GM23248 (cell line): ENCODE measurements around the gene WSB2. TPM values are rescaled to one million over a fixed set of nuclear protein-coding genes. Genes with fewer than 3 reads are reported as not detected.
"Not testable (repeated sequence)": the region's sequence is repeated elsewhere in the genome, so short reads cannot be mapped to it uniquely, and the experiment has no call there.

Source experiments
- DNase-seq: peaks from one replicate; pipeline ENCODE4 v3.0.0-alpha.2; 2015
- H2AFZ ChIP-seq: fragments of 200-600 bp; sonication (generic); 2 replicates; pipeline ENCODE4 v1.6.1; 2016; ENCODE audit warnings: antibody characterized with exemption
- H3F3A ChIP-seq: fragments of 200-600 bp; sonication (generic); 2 replicates; pipeline ENCODE4 v1.6.1; 2016; ENCODE audit warnings: mild to moderate bottlenecking, antibody characterized with exemption, mixed run types; ENCODE audit not compliant: insufficient read depth
- H3K27ac ChIP-seq: fragments of 200-600 bp; sonication (generic); 2 replicates; pipeline ENCODE4 v1.5.1; 2016; ENCODE audit warnings: mild to moderate bottlenecking
- H3K27me3 ChIP-seq: fragments of 200-600 bp; sonication (generic); replicated peaks from 2 replicates; pipeline ENCODE4 v1.6.1; 2016; ENCODE audit warnings: mild to moderate bottlenecking; ENCODE audit not compliant: insufficient read depth
- H3K36me3 ChIP-seq: fragments of 200-600 bp; sonication (generic); 2 replicates; pipeline ENCODE4 v1.6.1; 2016; ENCODE audit warnings: low read depth, mild to moderate bottlenecking
- H3K4me1 ChIP-seq: fragments of 200-600 bp; sonication (generic); 2 replicates; pipeline ENCODE4 v1.6.1; 2016; ENCODE audit warnings: mild to moderate bottlenecking; ENCODE audit not compliant: insufficient read depth
- H3K4me2 ChIP-seq: fragments of 200-600 bp; sonication (generic); one replicate; pipeline ENCODE4 v1.6.1; 2016; ENCODE audit warnings: mild to moderate bottlenecking; ENCODE audit not compliant: unreplicated experiment
- H3K4me3 ChIP-seq: fragments of 200-600 bp; sonication (generic); 2 replicates; pipeline ENCODE4 v1.5.1; 2016; ENCODE audit warnings: mild to moderate bottlenecking
- H3K79me2 ChIP-seq: fragments of 200-600 bp; sonication (generic); 2 replicates; pipeline ENCODE4 v1.6.1; 2016; ENCODE audit warnings: mild to moderate bottlenecking; ENCODE audit not compliant: insufficient read depth
- H3K9ac ChIP-seq: fragments of 200-600 bp; sonication (generic); 2 replicates; pipeline ENCODE4 v1.6.1; 2016; ENCODE audit warnings: mild to moderate bottlenecking
- H3K9me2 ChIP-seq: fragments of 200-600 bp; sonication (generic); 2 replicates; pipeline ENCODE4 v1.6.1; 2016; ENCODE audit warnings: mixed run types, mild to moderate bottlenecking, moderate library complexity; ENCODE audit not compliant: insufficient read depth
- H3K9me3 ChIP-seq: fragments of 200-600 bp; sonication (generic); one replicate; pipeline ENCODE4 v1.6.1; 2017; ENCODE audit warnings: low read depth
- H4K20me1 ChIP-seq: fragments of 200-600 bp; sonication (generic); 2 replicates; pipeline ENCODE4 v1.6.0; 2016; ENCODE audit not compliant: insufficient read depth
- EZH2 ChIP-seq: fragments of 200-600 bp; sonication (generic); IDR thresholded peaks from 2 replicates; pipeline ENCODE4 v1.6.1; 2018; ENCODE audit warnings: antibody characterized with exemption, mild to moderate bottlenecking; ENCODE audit not compliant: insufficient read depth, poor library complexity, severe bottlenecking
- EZH2phosphoT487 ChIP-seq: fragments of 200-600 bp; sonication (generic); IDR thresholded peaks from 2 replicates; pipeline ENCODE4 v1.6.1; 2018; ENCODE audit warnings: antibody characterized with exemption, moderate library complexity, mild to moderate bottlenecking, low read depth; ENCODE audit not compliant: insufficient read depth
- WGBS, 2 experiments: methylation state at CpG; one replicate each; pipeline ENCODE4 v1.1.6; 2015 to 2017; ENCODE audit warnings: low lambda C conversion rate in 2 of 2, low coverage in 1 of 2; ENCODE audit errors: missing lambda C conversion rate in 2 of 2; 5-methylcytosine and 5-hydroxymethylcytosine counted together
- in situ Hi-C: fragments of 300-500 bp; cut with MboI; formaldehyde crosslinking; loops from 2 replicates; pipeline ENCODE4 v1.15.0; 2020
- polyA plus RNA-seq: library from polyadenylated mRNA; unstranded; fragments of >200 nt; fragmentation: Nextera tagmentation; extraction: Ambion mirVana; gene quantifications from 2 replicates; pipeline ENCODE4 v1.2.1, GENCODE V29; 2016
- total RNA-seq: library from RNA; depleted of rRNA; stranded (reverse); fragments of >200 nt; shearing (Covaris generic); gene quantifications from 2 replicates; pipeline ENCODE4 v1.2.3, GENCODE V29; 2014

The WSB2 gene
- total and polyA plus RNA-seq, 2 experiments from 2014 or later, result 65.8 to 162 TPM

DNA sequence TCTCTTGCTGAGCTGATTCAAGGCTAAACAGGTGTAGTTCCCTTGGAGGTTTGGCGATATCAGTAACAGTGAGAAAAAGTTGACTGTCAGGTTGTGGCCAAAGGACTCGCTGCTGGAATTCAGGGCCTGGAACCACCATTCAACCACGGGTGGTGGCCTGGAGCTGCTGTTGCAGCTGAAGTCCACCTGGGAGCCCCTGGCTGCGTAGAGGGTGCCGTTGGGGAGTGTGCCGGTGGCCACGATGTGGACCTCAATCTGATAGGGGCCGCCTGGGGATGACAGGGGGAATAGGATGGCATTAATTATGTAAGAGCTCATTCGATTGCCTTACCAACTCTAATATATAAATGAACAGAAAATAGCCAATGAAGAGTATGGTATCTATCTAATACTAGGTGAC is 21.2 kb upstream of the WSB2 start:
- H3K4me1 ChIP-seq, result no peaks in the 10 kb centered on the region
- H4K20me1 ChIP-seq, result no peaks in the 10 kb centered on the region
- no peak overlapping the region for H3K4me2 ChIP-seq
- no peaks in the 10 kb centered on the region for H3K9me3 ChIP-seq
- no peak overlapping the region for H3K4me3 ChIP-seq
- DNase-seq, result no peak
- no peaks in the 10 kb centered on the region for H3F3A ChIP-seq
- TF ChIP-seq EZH2phosphoT487 (no peak), EZH2 (no peak)
- H3K27me3 ChIP-seq, result no peaks in the 10 kb centered on the region
- no peak overlapping the region for H3K27ac ChIP-seq
- in situ Hi-C loops, result no loop called here
- H3K79me2 ChIP-seq, result no peaks in the 10 kb centered on the region
- no peak overlapping the region for H2AFZ ChIP-seq
- H3K36me3 ChIP-seq, result no peaks in the 10 kb centered on the region; the same call in 1 of the 2 replicates
- no peaks in the 10 kb centered on the region for H3K9me2 ChIP-seq
- WGBS, 2 experiments, result 89 to 91% methylated on average over 9 of the region's 9 CpGs
- no peak overlapping the region for H3K9ac ChIP-seq

DNA sequence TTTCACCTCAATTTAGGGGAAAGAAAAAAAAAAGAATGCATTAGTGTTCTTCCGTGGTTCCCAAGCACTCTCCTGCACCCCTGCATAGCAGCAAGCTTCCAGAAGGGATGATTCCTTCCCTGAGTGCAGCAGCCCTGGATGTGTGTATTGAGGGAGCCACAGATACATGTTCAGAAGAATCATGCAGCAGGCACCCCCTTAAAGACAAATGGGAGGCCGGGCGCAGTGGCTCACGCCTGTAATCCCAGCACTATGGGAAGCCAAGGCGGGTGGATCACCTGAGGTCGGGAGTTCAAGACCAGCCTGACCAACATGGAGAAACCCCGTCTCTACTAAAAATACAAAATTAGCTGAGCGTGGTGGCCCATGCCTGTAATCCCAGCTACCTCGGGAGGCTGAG is 20.5 kb upstream of the WSB2 start:
- H3F3A ChIP-seq, H3K4me2 ChIP-seq, H3K79me2 ChIP-seq, H3K36me3 ChIP-seq, H4K20me1 ChIP-seq, H3K4me1 ChIP-seq, H3K27ac ChIP-seq, H3K9me3 ChIP-seq, in situ Hi-C loops, H3K4me3 ChIP-seq, H3K9me2 ChIP-seq, H3K9ac ChIP-seq, H2AFZ ChIP-seq, DNase-seq, H3K27me3 ChIP-seq: not testable (repeated sequence)
- WGBS, 2 experiments, result 95 to 97% methylated on average over 9 of the region's 9 CpGs

DNA sequence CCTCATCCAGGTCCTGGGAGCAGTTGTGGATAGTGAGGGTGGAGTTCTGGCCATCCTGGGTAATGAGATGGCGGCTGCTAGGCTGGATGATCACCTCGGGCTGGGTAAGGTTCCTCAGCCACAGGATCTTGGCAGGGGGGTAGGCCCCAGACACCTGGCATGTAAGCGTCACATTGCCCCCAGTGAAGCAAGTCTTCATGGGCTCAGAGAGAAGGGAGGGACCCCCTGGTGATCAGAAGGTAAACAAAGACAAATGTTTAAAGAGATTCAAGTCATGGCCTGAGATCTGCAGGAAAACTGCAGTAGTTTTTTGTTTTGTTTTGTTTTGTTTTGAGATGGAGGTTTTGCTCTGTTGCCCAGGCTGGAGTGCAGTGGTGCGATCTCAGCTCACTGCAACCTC is 12.8 kb upstream of the WSB2 start:
- no peak overlapping the region for H3K4me3 ChIP-seq
- no peak for DNase-seq
- H3F3A ChIP-seq, result no peaks in the 10 kb centered on the region
- no peaks in the 10 kb centered on the region for H3K79me2 ChIP-seq
- H2AFZ ChIP-seq, result no peak overlapping the region
- H3K4me2 ChIP-seq, result no peak overlapping the region
- no peaks in the 10 kb centered on the region for H3K27me3 ChIP-seq
- in situ Hi-C loops, result no loop called here
- no peaks in the 10 kb centered on the region for H3K36me3 ChIP-seq
- no peak overlapping the region for H3K9ac ChIP-seq
- 86 to 87% methylated on average over 4 of the region's 4 CpGs for WGBS, 2 experiments
- no peaks in the 10 kb centered on the region for H4K20me1 ChIP-seq
- no peaks in the 10 kb centered on the region for H3K9me3 ChIP-seq
- TF ChIP-seq EZH2phosphoT487 (no peak), EZH2 (no peak)
- H3K4me1 ChIP-seq, result no peaks in the 10 kb centered on the region
- H3K9me2 ChIP-seq, result no peaks in the 10 kb centered on the region
- no peak overlapping the region for H3K27ac ChIP-seq

DNA sequence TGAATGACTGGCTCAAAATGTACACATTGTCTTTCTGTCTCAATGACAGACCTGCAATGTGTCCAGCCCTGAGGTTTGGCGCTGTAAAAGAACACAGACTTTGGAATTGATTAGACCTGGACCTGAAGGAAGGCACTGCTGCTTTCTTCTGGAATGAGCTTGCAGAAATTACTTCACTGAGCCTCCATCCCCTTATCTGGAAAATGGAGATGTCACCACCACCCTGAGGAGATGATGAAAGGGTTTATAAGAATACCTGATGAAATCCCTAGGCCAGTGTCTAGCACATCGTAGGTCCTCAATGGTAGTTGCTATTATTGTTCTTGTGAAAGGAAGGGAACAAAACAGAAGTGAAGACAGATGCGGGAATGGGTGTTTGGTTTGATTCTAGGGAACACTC is 9.7 kb upstream of the WSB2 start:
- WGBS, 2 experiments, result 97 to 100% methylated on average over 3 of the region's 3 CpGs
- H4K20me1 ChIP-seq, result no peaks in the 10 kb centered on the region
- H3K9me3 ChIP-seq, result no peaks in the 10 kb centered on the region
- no peaks in the 10 kb centered on the region for H3K27me3 ChIP-seq
- H3K9ac ChIP-seq, result no peak overlapping the region
- H3F3A ChIP-seq, result no peaks in the 10 kb centered on the region
- H3K4me3 ChIP-seq, result no peak overlapping the region
- no peaks in the 10 kb centered on the region for H3K4me1 ChIP-seq
- no peak overlapping the region for H2AFZ ChIP-seq
- no peaks in the 10 kb centered on the region for H3K36me3 ChIP-seq
- in situ Hi-C loops, result no loop called here
- H3K9me2 ChIP-seq, result no peaks in the 10 kb centered on the region
- H3K4me2 ChIP-seq, result no peak overlapping the region
- no peak overlapping the region for H3K27ac ChIP-seq
- H3K79me2 ChIP-seq, result no peaks in the 10 kb centered on the region
- no peak for DNase-seq
- TF ChIP-seq EZH2 (no peak), EZH2phosphoT487 (no peak)

- Histone ChIP-seq H2AFZ (no peak overlapping the region), H3F3A (peaks cover 17% of the 10 kb centered on the region), H3K27ac (no peak overlapping the region), H3K4me2 (no peak overlapping the region), H3K4me1 (peaks cover 5% of the 10 kb centered on the region; the same call in 1 of the 2 replicates), H3K9ac (no peak overlapping the region), H3K36me3 (no peaks in the 10 kb centered on the region), H3K9me2 (no peaks in the 10 kb centered on the region), H3K4me3 (no peak overlapping the region), H3K9me3 (no peaks in the 10 kb centered on the region), H4K20me1 (no peaks in the 10 kb centered on the region), H3K27me3 (no peaks in the 10 kb centered on the region), H3K79me2 (no peaks in the 10 kb centered on the region)
- no peak for DNase-seq
- WGBS, 2 experiments, result 96 to 100% methylated on average over 2 of the region's 2 CpGs
- in situ Hi-C loops, result no loop called here
- TF ChIP-seq EZH2, result no peak
- TF ChIP-seq EZH2phosphoT487, result no peak
Observed at GRCh38 chr12:118068445-118068844, 7.5 kb upstream of the WSB2 start.
